IMR-90 (cell line): ENCODE measurements around the gene EDNRB. TPM values are rescaled to one million over a fixed set of nuclear protein-coding genes. Genes with fewer than 3 reads are reported as not detected.

Experiments used
- ATAC-seq: fragments of 200-7000 bp; cut with Tn5 transposase; 2 replicates; pipeline ENCODE4 v1.9.1; 2020; ENCODE audit warnings: low read depth, mild to moderate bottlenecking, moderate library complexity
- BruUV-seq: library from RNA; stranded (reverse); fragments of 400-500 nt; replicated peaks from 2 replicates; lab custom pipeline; 2021; lab: Mats Ljungman, UMichigan
- CTCF ChIA-PET: fragments of 300-600 bp; formaldehyde crosslinking; extraction: SDS; loops from one replicate; lab custom pipeline; 2021; ENCODE audit warnings: antibody characterized with exemption; lab: Yijun Ruan, JAX
- POLR2A ChIA-PET: fragments of 300-600 bp; sonication (Branson Sonifier 250); formaldehyde crosslinking; loops from one replicate; lab custom pipeline; 2022; ENCODE audit warnings: antibody characterized with exemption; ENCODE audit not compliant: unreplicated experiment; lab: Charles Lee
- DNase-seq: peaks from one replicate; pipeline ENCODE4 v3.0.0; 2013
- H2AFZ ChIP-seq: replicated peaks from 2 replicates; pipeline ENCODE3; 2013; ENCODE audit warnings: low read length, mild to moderate bottlenecking; ENCODE audit not compliant: poor library complexity
- H2AK5ac ChIP-seq: 2 replicates; pipeline ENCODE4 v1.6.1; 2013; ENCODE audit warnings: low read depth, low read length, inconsistent platforms
- H2AK9ac ChIP-seq: replicated peaks from 2 replicates; pipeline ENCODE3; 2013; ENCODE audit warnings: mild to moderate bottlenecking, low read depth, low read length, moderate library complexity; ENCODE audit not compliant: poor library complexity
- H2BK120ac ChIP-seq: 2 replicates; pipeline ENCODE4 v1.6.1; 2013; ENCODE audit warnings: low read depth, low read length, inconsistent platforms
- H2BK15ac ChIP-seq: 3 replicates; pipeline ENCODE4 v1.6.1; 2013; ENCODE audit warnings: low read depth, low read length, inconsistent platforms
- H2BK20ac ChIP-seq: 2 replicates; pipeline ENCODE4 v1.6.1; 2013; ENCODE audit warnings: low read depth, mild to moderate bottlenecking, inconsistent platforms, low read length, moderate library complexity
- H2BK5ac ChIP-seq: 2 replicates; pipeline ENCODE4 v1.6.1; 2013; ENCODE audit warnings: mild to moderate bottlenecking, low read depth, low read length, inconsistent platforms; ENCODE audit not compliant: poor library complexity, severe bottlenecking
- H3K14ac ChIP-seq: replicated peaks from 2 replicates; pipeline ENCODE4 v1.6.1; 2013; ENCODE audit warnings: low read depth, low read length, inconsistent platforms
- H3K18ac ChIP-seq: 2 replicates; pipeline ENCODE4 v1.6.1; 2013; ENCODE audit warnings: low read depth, low read length, control low read depth
- H3K23ac ChIP-seq: 2 replicates; pipeline ENCODE4 v1.6.1; 2013; ENCODE audit warnings: low read depth, low read length, inconsistent platforms
- H3K27ac ChIP-seq: 2 replicates; pipeline ENCODE4 v1.5.1; 2013; ENCODE audit warnings: mild to moderate bottlenecking, control low read depth, low read length; ENCODE audit not compliant: insufficient read depth
- H3K27me3 ChIP-seq: 2 replicates; pipeline ENCODE4 v1.6.1; 2013; ENCODE audit warnings: low read length; ENCODE audit not compliant: control insufficient read depth, insufficient read depth
- H3K36me3 ChIP-seq: 2 replicates; pipeline ENCODE4 v1.6.1; 2013; ENCODE audit warnings: low read length, mixed read lengths; ENCODE audit not compliant: control insufficient read depth, insufficient read depth
- H3K4ac ChIP-seq: 2 replicates; pipeline ENCODE4 v1.6.1; 2013; ENCODE audit warnings: low read depth, low read length, inconsistent platforms
- H3K4me1 ChIP-seq: 2 replicates; pipeline ENCODE4 v1.6.1; 2013; ENCODE audit warnings: low read length, mixed read lengths; ENCODE audit not compliant: control insufficient read depth, insufficient read depth
- H3K4me2 ChIP-seq: 2 replicates; pipeline ENCODE4 v1.6.1; 2013; ENCODE audit warnings: low read depth, mild to moderate bottlenecking, control low read depth, low read length, moderate library complexity
- H3K4me3 ChIP-seq: 2 replicates; pipeline ENCODE4 v1.5.1; 2013; ENCODE audit warnings: low read depth, mild to moderate bottlenecking, control low read depth, low read length, moderate library complexity; ENCODE audit not compliant: insufficient read depth
- H3K56ac ChIP-seq: 2 replicates; pipeline ENCODE4 v1.6.1; 2013; ENCODE audit warnings: low read length, inconsistent platforms; ENCODE audit not compliant: insufficient read depth; ENCODE audit errors: extremely low read depth
- H3K79me1 ChIP-seq, 2 experiments: 2 replicates each; pipeline ENCODE4 v1.6.1; 2013; ENCODE audit warnings: low read length in 2 of 2, inconsistent platforms in 1 of 2, low read depth in 1 of 2
- H3K9ac ChIP-seq: 2 replicates; pipeline ENCODE4 v1.6.1; 2013; ENCODE audit warnings: low read depth, low read length, control low read depth
- H3K9me1 ChIP-seq: 2 replicates; pipeline ENCODE4 v1.6.1; 2013; ENCODE audit warnings: low read length, inconsistent platforms; ENCODE audit not compliant: insufficient read depth
- H3K9me3 ChIP-seq: 2 replicates; pipeline ENCODE4 v1.6.1; 2013; ENCODE audit warnings: low read length; ENCODE audit not compliant: control insufficient read depth, insufficient read depth
- H4K20me1 ChIP-seq: 2 replicates; pipeline ENCODE4 v1.6.1; 2013; ENCODE audit warnings: low read length, inconsistent platforms; ENCODE audit not compliant: insufficient read depth
- H4K5ac ChIP-seq: 2 replicates; pipeline ENCODE4 v1.6.1; 2013; ENCODE audit warnings: mild to moderate bottlenecking, low read depth, low read length, control low read depth
- H4K8ac ChIP-seq, 2 experiments: 2 replicates each; pipeline ENCODE4 v1.6.1; 2013; ENCODE audit warnings: low read depth in 2 of 2, low read length in 2 of 2, control low read depth in 1 of 2, inconsistent platforms in 1 of 2
- H4K91ac ChIP-seq: 2 replicates; pipeline ENCODE4 v1.6.1; 2013; ENCODE audit warnings: low read depth, low read length, inconsistent platforms; ENCODE audit not compliant: insufficient read depth
- BHLHE40 ChIP-seq: fragments of 150-350 bp; IDR thresholded peaks from 2 replicates; pipeline ENCODE4 v1.6.1; 2016; ENCODE audit warnings: mild to moderate bottlenecking, low read depth, low read length
- CEBPB ChIP-seq: IDR thresholded peaks from 2 replicates; pipeline ENCODE4 v1.6.1; 2012; ENCODE audit warnings: low read depth, low read length, improper control_type of control experiment
- FOS ChIP-seq: fragments of 150-350 bp; IDR thresholded peaks from 2 replicates; pipeline ENCODE4 v1.6.1; 2016; ENCODE audit warnings: low read depth, low read length
- RCOR1 ChIP-seq: IDR thresholded peaks from 2 replicates; pipeline ENCODE4 v1.6.1; 2012; ENCODE audit warnings: mild to moderate bottlenecking, low read length, improper control_type of control experiment; ENCODE audit not compliant: insufficient replicate concordance
- WGBS, 2 experiments: methylation state at CpG; one replicate each; pipeline versions ENCODE4 v1.1.5 to v1.1.7; 2013; ENCODE audit warnings: missing lambda C conversion rate in 2 of 2; ENCODE audit not compliant: insufficient read length in 1 of 2; ENCODE audit errors: extremely low coverage in 2 of 2; 5-methylcytosine and 5-hydroxymethylcytosine counted together
- dilution Hi-C: fragments of 300-500 bp; cut with HindIII; formaldehyde crosslinking; loops from one replicate; pipeline ENCODE4 v1.14.3; 2018; ENCODE audit warnings: low sequenced_read_pairs; ENCODE audit not compliant: unreplicated experiment
- in situ Hi-C: fragments of 300-500 bp; cut with MboI; formaldehyde crosslinking; loops from 3 replicates; pipeline ENCODE4 v1.14.3; 2019; ENCODE audit warnings: low sequenced_read_pairs, inconsistent platforms, mixed read lengths
- intact Hi-C: fragments of 100-400 bp; cut with micrococcal nuclease; formaldehyde crosslinking; loops from 2 replicates; pipeline ENCODE4 v1.10.0; 2022
- polyA plus RNA-seq, 3 experiments: library from polyadenylated mRNA; depleted of rRNA; stranded (reverse); fragments of >200 nt; gene quantifications; 2 replicates each; pipeline ENCODE4 v1.2.3, GENCODE V29; 2012; ENCODE audit warnings: low replicate concordance in 1 of 3
- total RNA-seq: library from RNA; depleted of rRNA; stranded (reverse); fragments of >200 nt; gene quantifications from 2 replicates; pipeline ENCODE4 v1.2.3, GENCODE V29; 2012
- TF ChIP-seq, protein P1 (sequence below): fragments of 150-350 bp; IDR thresholded peaks from 2 replicates; pipeline ENCODE4 v1.6.1; 2016; ENCODE audit warnings: low read depth, mild to moderate bottlenecking, low read length, moderate library complexity, borderline replicate concordance

EDNRB gene
- total and polyA plus RNA-seq, 2 of the 4 experiments (the other 2 are of a cell fraction), result under 0.01 to 0.09 TPM

DNA sequence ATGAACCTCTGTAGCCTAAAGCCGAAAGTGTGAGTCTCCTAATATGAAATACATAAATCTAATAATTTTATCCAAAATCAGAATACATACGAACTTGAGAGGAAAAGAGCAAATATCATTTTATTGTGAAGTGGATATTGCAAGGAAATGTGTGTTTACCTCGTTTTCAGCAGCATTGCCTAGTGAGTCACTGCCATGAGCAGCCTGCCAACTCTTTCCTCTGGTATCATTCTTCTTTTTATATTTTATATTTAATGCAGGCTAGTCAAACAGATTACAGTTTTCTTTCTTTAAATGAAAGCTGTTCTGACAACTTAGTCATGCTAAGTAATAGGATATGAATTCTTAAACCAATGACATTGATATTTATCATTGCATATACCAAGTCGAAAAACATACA, 44.2 kb downstream of the EDNRB start:
- Histone ChIP-seq H3K9ac (no peak overlapping the region), H4K91ac (no peak overlapping the region), H3K23ac (no peak overlapping the region), H2BK20ac (peak overlapping the region; percentile 70; the same call in 1 of the 2 replicates), H3K4me1 (peaks cover 16% of the 10 kb centered on the region), H3K9me1 (peaks cover 7% of the 10 kb centered on the region; the same call in 1 of the 2 replicates), H3K9me3 (no peaks in the 10 kb centered on the region), H4K5ac (peak overlapping the region; percentile 46; the same call in 1 of the 2 replicates), H3K14ac (no peak overlapping the region), H3K56ac (no peak overlapping the region), H3K27me3 (no peaks in the 10 kb centered on the region), H2BK5ac (peak overlapping the region; percentile 98), H2AK5ac (no peak overlapping the region), H3K4ac (no peak overlapping the region), H3K79me1 (no peaks in the 10 kb centered on the region), H4K8ac (no peak overlapping the region; a peak in 1 of 4 replicates), H3K4me2 (peak overlapping the region; percentile 49; the same call in 1 of the 2 replicates), H3K27ac (peak overlapping the region; percentile 80; the same call in 1 of the 2 replicates), H3K18ac (peak overlapping the region; percentile 91; the same call in 1 of the 2 replicates), H2BK120ac (peak overlapping the region; percentile 47; the same call in 1 of the 2 replicates), H2BK15ac (no peak overlapping the region), H2AFZ (no peak overlapping the region), H2AK9ac (no peak overlapping the region), H3K36me3 (no peaks in the 10 kb centered on the region), H3K4me3 (no peak overlapping the region), H4K20me1 (no peaks in the 10 kb centered on the region)
- DNase-seq (peak; percentile 80), ATAC-seq (peak; percentile 68)
- POLR2A ChIA-PET, result no interaction called here
- BruUV-seq, result no TSS peak
- in situ Hi-C loops, result no loop called here
- dilution Hi-C loops, result no loop called here
- CTCF ChIA-PET, result no interaction called here
- peak; percentile 23; the same call in 1 of the 2 replicates for TF ChIP-seq FOS
- TF ChIP-seq, protein P1, sequence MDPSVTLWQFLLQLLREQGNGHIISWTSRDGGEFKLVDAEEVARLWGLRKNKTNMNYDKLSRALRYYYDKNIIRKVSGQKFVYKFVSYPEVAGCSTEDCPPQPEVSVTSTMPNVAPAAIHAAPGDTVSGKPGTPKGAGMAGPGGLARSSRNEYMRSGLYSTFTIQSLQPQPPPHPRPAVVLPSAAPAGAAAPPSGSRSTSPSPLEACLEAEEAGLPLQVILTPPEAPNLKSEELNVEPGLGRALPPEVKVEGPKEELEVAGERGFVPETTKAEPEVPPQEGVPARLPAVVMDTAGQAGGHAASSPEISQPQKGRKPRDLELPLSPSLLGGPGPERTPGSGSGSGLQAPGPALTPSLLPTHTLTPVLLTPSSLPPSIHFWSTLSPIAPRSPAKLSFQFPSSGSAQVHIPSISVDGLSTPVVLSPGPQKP, result no peak
- TF ChIP-seq BHLHE40, result no peak
- no peak for TF ChIP-seq CEBPB
- no peak for TF ChIP-seq RCOR1
- WGBS, 2 experiments, result no CpG with 5 or more reads among the region's 4 CpGs
- intact Hi-C loops, result no loop called here
